HG03159 (cell line): ENCODE measurements around the gene PIP5KL1.
"Not testable (repeated sequence)": the region's sequence is repeated elsewhere in the genome, so short reads cannot be mapped to it uniquely, and the experiment has no call there.

Source experiments
- ATAC-seq: cut with Tn5 transposase; IDR thresholded peaks from one replicate; pipeline ENCODE4 v1.9.1; 2021; ENCODE audit warnings: mild to moderate bottlenecking, moderate library complexity; ENCODE audit not compliant: unreplicated experiment

Gene PIP5KL1

DNA sequence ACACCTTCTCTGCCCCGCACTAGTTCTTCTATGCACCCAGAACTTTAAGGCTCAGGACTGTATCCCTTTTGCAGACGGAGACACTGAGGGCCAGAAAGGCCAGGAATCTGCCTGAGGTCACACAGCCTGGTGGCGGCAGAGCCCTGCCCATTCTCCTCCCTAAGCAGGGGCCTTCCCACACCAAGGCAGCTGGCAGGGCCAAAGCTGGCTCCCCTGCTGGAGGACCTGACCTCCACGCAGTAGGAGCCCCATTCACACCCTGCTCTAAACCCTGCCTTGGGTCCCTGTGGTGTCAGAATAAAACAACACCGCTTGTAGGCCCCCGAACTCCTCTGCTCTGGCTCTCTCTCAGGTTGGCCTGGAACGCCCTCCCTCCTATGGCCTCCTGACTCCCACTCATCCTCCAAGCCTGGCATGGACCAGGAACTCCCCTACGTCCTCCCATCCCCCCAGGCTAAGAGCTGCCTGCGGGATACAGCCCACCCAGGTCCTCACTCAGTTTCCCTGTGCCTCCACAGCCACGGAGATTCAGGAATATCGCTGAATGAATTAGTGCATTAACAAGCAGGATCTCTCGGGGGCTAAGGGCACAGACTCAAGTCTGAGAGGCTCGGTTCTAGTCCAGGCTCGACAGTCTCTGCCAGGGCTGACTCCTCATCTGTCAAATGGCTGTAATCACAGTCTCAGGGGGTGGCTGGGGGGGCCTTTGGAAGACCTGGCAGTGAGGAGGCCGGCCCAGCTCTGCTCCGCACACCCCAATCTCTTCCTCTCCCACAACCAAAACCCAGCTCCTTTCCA, 34.0 kb downstream of the PIP5KL1 start:
- ATAC-seq = no peak

DNA sequence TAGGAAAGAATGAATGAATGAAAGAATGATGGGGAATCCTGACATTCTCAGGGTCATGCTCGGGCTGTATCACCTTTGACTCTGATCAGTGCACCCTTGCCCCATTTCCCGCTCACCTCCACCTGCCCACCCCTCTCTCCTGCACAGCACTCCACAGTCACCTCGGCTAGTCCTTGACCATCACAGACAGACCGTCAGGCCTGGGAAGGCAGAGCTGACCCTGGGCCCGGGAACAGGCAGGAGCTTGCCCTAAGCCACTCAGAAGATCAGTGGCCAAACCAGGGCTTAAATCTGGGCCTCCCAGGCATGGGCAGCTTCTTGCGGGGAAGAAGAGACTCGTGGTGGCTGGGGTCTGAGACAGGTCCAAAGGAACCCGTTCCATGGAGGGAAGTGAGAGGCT, 34.8 kb downstream of the PIP5KL1 start:
- no peak for ATAC-seq

DNA sequence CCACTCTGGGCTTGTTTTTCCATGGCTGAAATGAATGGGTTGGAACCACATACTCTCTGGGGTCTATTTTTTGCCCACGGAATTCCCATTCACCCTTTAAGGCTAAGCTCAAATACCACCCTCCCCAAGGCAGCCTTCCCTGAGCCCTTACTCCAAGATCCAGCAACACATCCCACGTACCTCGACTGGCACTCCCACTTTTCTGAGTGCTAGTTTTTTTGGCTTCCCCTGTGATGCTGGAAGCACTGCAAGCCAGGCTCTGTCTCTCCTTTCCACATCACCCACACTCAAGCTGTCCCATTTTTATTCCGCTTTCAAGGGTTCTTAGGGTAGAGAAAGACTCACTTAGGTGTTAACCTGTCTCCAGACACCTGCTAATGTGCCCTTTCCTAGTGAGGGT, 37.2 kb downstream of the PIP5KL1 start:
- ATAC-seq = no peak

DNA sequence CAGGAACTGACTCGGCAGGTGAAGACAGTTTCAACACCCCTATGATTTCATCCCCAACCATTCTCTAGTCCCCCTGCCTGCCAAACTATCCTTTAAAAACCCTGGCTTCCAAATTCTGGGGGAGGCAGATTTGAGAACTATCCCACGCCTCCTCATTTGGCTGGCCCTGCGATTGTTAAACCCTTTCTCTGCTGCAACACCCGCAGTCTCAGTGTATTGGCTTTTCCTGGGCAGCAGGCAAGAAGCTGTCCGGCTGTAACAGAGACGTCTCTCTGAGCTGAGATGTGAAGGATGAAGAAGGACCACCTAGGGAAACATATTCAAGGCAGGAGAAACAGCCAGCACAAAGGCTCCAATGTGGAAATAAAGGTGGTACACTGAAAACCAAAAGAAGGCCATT, 37.7 kb downstream of the PIP5KL1 start:
- ATAC-seq = no peak

DNA sequence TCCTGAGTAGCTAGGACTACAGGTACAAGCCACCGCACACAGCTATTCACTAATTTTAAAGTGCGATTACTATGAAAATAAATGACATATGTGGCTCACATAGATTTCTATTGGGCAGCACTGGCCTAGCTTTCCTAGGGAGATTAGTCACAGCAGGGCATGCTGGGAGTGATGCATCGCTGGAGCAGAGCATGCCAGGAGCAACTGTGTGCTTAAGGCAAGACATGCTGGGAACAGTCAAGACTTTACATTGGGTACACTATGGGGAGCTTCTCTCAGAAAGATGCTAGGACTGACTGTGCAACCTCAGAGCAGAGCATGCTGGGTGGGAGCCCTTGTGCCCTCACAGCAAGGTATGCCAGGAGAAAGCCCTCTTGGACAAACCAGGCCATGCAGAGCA, 40.5 kb downstream of the PIP5KL1 start:
- ATAC-seq = no peak

DNA sequence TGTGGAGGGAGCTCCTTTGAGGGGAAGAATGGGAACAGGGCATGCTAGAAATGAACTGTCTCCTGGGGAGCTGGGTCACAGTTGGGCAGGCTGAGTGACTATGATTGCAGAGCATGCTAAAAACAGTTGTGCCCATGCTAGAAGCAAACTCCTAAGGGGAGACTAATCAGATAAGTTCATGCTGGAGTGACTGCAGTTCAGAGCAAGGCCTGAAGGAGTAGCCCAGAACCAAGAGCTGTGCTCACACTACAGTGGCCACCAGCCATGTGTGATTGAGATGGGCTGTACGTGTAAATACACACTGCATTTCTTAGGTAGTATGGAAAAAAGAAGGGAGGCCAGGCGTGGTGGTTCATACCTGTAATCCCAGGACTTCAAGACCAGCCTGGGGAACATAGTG, 42.8 kb downstream of the PIP5KL1 start:
- no peak for ATAC-seq

DNA sequence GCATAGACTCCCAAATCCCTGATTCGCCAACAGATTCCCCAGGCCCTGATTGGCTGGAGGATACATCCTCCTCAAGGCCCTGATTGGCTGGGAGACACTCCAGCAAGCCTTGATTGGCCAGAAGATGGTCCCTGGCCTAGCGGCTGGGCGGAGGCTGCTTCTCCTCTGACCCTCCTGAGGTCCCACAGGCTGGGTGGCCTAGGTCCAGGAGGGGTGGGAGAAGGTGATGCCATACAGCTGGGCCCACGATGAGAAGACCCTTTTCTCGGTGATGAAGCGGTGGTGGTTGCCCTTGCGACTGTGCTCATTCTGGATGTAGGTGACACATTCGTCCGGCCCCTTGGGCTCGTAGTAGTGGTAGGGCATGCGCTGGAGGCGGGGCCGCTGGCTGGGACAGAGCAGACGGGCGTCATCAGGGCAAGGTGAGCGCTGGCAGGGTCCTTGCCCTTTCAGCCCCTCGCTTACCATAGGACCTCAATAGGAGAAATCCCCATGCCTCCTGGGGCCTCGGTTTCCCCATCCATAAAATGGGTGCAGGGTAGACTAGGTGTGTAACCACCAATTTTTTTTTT, 44.1 kb downstream of the PIP5KL1 start:
- no peak for ATAC-seq

DNA sequence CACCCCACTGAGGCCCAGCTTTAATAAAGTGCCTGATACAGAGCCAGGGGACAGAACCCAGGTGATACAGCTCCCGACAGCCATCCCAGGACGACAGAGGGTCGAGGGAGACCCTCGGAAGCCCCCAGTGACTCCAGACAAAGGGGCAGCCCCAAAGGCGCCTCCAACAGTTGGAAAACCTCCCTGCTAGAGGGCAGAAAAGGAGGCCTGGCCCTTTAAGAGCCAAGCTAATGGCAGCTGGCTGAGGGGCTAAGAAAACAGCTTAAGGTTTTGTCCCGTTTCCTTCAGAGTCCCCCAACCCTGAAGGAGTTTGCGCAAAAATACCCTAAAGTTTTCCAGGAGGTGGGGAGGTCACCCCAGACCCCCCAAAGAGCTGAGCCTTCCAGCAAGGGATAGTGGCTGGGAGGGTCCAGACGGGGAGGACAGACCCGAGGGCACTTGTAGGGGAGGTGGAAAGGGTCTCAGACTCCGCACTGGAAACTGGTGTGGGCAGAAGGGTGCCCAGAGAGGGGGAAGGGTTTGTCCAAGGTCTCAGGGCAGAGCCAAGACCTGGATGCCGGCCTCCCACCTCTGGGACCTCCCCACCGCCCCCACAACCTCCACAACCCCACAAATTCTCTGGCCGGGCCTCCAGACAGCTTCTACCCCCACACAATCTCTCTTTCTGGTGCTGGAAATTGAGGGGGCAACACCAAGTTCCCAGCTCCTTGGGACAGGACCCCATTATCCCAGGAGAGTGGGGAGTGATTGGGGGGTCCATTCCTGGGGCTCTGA, 44.9 kb downstream of the PIP5KL1 start:
- no peak for ATAC-seq

DNA sequence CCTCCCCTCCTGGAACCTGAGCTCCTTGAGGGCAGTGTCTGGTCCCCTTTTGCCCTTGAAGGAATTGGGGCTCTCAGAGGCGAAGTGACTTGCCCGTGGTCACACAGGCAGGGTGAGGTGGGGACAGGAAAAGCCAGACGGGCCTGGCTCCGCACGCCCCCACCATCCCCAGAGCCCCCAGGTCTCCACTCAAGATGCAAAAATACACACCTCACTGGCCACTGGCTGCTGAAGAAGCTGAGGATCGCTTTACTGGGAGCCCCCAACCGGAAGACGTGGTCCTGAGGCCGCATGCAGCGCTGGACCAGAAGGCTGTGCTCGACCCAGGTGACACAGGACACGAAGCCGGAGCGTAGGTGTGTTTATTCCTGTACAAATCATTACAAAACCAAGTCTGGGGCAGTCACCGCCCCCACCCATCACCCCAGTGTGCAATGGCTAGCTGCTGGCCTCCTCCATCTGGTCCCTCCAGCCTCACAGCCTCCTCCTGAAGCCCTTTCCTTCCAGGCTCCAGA, 45.5 kb downstream of the PIP5KL1 start:
- no peak for ATAC-seq

DNA sequence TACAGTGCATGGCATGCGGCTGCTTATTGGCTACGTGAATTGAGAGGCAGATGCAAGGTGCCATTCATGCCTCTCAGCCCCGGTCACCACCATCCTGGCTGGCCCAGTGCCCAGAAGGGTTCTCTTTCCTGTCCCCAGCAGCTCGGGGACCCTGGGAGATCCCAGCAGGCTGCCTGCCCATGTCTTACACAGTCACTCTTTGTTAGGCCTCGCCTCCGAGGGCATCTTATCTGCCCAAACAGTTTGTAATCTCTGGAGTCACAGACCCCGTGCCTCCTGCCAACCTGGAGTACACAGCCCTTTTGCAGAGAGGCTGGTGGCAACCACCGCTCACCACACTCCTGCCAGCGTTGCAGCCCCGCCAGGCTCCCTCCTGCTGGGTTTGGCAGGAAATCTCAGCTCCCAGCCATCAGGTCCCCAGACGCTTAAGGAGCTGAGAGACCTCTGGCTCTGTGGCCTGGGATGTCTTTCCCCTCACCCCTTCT, 46.1 kb downstream of the PIP5KL1 start:
- ATAC-seq = no peak

DNA sequence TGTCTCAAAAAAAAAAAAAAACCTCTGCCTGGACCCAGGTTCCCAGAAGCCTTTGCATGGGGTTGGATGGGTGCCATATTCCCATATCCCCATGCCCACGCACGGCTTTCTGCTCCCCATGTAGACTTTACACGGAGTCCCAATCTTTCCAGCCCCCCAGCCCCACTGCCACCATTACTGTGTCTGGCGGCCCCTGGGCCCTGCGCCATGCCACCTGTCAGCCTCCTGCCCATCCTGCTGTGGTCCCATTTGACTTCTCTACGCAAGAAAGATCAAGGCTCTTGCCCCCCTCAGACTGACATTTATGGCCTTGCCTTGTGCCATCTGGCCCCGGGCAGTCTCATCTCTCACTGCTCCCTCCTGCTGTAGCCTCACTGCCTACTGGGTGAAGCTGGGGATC, 46.6 kb downstream of the PIP5KL1 start:
- no peak for ATAC-seq

DNA sequence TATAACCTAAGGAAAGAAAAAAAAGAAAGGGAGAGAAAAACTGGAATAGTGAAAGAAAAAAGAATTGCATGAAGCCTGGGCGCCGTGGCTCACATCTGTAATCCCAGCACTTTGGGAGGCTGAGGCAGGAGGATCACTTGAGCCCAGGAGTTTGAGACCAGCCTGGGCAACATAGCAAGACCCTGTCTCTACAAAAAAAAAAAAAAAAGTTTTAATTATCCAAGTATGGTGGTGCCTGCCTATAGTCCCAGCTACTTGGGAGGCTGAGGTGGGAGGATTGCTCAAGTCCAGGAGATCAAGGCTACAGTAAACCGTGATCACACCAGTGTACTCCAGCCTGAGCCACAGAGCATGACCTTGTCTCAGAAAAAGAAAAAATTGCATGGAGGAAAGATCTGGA, 48.9 kb downstream of the PIP5KL1 start:
- ATAC-seq = not testable (repeated sequence)

DNA sequence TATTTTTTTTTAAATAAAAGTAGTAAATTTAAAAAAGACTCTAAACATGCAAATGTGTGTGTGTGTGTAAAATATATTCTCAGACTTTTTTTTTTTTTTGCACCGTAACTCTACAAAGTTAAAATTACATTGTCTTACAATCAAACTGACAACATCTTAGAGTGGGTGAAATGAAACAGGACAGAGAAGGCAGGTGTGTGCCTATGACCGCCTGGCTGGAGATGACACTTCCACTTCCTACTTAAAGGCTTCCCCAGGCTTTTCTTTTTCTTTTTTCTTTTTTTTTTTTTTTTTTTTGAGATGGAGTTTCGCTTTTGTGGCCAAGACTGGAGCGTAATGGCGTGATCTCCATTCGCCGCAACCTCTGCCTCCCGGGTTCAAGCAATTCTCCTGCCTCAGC, 50.4 kb downstream of the PIP5KL1 start:
- ATAC-seq = no peak

DNA sequence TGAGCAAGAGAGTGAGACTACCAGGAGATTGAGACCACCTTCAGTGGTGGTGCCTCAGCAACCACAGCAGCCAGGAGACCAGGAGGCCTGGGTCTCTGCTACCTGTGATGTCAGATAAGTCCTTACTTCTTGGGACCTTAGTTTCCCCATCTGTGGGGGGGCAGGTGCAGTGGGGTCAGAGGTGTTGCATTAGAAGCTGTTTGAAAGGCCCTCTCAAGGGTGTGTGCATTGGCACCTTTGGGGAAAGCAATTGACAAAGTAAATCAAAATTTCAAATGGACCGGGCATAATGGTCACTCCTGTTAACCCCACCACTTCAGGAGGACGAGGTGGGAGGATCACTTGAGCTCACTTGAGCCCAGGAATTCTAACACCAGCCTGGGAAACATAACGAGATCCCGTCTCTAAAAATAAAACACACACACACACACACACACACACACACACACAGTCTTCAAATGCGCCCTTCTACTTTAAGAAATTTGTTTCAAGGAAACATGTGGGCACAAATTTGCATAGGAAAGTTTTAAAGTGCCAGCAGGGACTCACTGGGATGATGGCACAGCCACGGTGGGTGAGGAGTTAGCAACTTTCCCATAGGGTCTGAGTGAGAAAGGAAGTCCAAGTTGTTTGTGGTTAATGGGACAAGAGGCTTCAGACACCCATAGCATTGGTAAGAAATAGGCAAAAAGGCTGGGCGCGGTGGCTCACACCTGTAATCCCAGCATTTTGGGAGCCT, 51.8 kb downstream of the PIP5KL1 start:
- ATAC-seq = no peak

DNA sequence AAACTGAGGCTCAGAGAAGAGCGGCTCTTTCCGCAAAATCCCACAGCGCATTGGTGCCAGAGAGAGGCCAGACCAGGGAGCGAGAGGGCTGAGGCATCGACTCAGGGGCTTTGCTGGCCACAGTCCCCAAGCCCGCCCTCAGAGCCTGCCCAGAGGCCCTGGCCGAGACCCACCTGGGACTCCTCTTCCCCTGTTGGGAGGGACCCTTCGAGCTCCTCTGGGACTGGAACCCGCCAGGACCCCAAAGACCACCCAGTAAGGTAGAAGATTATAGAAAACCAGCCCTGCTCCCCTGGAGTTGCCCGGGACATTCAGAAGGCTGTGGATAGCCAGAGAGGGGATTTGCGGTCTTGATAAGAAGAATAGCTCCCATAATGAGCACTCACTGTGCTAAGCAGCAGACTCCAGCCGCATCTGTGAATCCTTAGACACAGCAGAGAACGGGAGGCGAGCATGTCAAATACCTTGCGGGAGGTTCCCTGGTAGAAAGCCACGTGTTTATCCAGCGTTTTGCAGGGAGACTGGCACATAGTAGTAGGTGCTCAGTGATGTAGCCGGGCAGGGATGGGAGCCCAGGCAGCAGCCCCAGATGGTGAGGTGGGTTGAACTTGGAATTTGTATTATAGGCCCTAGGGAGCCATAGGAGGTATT, 52.5 kb downstream of the PIP5KL1 start:
- ATAC-seq = no peak

DNA sequence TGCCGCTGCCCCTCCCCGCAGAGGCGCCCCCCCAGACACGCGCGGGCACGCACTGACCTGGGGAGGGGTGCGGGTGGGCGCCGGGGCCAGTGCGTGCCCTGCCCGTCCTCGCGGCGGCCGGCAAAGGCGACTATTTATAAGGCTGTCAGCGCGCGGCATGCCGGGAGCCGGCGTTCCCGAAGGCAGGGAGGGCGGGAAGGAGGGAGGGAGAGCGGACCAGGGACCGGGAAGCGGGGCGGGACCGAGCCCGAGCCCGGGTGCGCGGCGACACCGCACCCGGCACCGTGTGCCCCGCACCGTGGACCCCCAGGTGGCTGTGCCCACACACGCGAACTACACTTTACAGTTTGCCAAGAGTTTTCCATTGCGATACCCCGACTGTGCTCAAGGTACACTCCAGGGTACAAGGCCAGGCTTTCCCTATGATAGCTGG, 53.0 kb downstream of the PIP5KL1 start, which contains the start of gene AK1:
AK1 (minus strand) TSS at position 110 of the 433 bp plus-strand sequence. CDS start 3,058 bp downstream, outside the sequence.
- ATAC-seq = no peak

DNA sequence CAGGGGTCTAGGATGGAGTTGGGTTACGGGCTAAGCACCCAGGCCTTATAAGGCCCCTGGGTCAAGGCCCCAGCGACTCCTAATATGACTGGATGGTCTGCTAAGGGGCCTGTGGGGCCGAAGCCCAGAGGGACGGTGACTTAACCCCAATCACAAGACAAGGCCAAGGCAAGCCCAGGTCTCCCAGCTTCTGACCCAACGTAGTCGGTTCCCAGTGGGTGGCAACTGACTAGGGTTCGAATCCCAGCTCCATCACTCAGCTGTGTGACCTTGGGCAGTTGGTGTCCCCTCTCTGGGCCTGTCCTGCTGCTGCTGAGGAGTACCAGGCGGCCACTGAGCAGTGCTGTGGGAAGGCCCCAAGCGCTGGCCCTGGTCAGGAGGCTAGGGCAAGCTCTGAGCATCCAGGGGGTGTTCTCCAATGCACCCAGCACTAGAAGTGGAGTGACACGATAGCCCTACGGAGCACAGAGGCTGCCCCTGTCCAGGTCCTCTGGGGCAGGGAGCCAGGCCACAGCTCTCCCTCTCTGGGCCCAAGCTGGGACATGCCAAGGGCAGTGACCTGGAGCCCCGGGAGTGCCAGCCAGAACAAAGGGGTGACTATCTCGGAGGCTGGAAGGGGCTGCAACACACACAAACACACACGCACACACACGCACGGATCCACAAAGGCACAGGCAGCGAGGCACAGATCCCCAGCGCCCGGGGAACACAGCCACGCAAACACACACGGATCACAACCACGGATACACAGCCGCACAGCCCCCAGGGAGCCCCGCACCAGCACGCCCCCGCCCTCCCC, 53.6 kb downstream of the PIP5KL1 start:
- ATAC-seq = no peak

DNA sequence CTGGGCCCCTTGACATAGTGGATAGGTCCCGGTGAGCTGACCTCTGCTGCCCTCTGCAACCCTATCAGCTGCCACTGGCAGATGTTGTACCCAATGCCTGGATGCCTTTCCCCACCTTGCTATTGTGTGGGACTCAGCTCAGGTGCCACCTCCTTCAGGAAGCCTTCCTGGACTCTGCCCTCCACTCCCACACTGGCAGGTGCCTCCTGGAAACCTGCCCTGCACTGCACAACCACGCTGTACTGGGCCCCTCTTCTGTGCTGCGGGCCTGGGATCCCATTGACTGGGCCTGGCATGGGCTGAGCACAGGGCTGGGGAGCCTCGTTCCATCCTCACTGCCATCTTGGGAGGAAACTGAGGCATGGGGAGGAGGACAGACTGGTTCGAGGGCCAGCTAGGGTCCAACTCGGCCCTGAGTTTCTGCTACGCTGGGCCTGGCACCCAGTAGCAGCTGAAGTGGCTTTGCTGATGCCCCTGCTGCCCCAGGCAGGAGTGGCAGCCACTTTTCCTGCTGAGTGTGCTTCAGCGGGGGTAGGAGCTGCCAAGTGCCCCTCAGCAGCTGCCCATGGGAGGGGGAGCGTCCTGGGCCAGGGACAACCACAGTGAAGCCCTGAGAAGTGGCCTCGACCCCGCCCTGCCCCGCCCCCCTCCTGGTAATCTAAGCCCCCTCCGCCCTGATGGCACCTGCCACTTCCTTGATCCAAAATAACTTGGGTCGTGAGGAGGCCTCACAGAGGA, 54.4 kb downstream of the PIP5KL1 start:
- no peak for ATAC-seq
